Endodermal cell (in vitro differentiated cells): ENCODE measurements around the gene SSR3. TPM values are rescaled to one million over a fixed set of nuclear protein-coding genes. Genes with fewer than 3 reads are reported as not detected.

Experiments used
- DNase-seq: peaks from one replicate; pipeline ENCODE4 v3.0.0-alpha.2; 2017
- H3K27ac ChIP-seq: 2 replicates; pipeline ENCODE4 v1.5.1; 2013; ENCODE audit warnings: mild to moderate bottlenecking, low read depth, low read length, moderate library complexity
- H3K27me3 ChIP-seq: 2 replicates; pipeline ENCODE4 v1.6.1; 2013; ENCODE audit warnings: mild to moderate bottlenecking, low read length, moderate library complexity; ENCODE audit not compliant: insufficient read depth, control insufficient read depth, poor library complexity, severe bottlenecking
- H3K36me3 ChIP-seq: 2 replicates; pipeline ENCODE4 v1.7.0; 2013; ENCODE audit warnings: mild to moderate bottlenecking, low read length, moderate library complexity; ENCODE audit not compliant: control insufficient read depth, insufficient read depth
- H3K4me1 ChIP-seq: one replicate; pipeline ENCODE4 v1.7.0; 2013; ENCODE audit warnings: low read length; ENCODE audit not compliant: control insufficient read depth, insufficient read depth
- H3K4me3 ChIP-seq: 2 replicates; pipeline ENCODE4 v1.5.1; 2013; ENCODE audit warnings: mild to moderate bottlenecking, low read length, moderate library complexity
- H3K9ac ChIP-seq: 2 replicates; pipeline ENCODE4 v1.6.1; 2013; ENCODE audit warnings: mild to moderate bottlenecking, low read length, moderate library complexity; ENCODE audit not compliant: poor library complexity, severe bottlenecking; ENCODE audit errors: extremely low read depth
- H3K9me3 ChIP-seq: 2 replicates; pipeline ENCODE4 v1.6.1; 2013; ENCODE audit warnings: mild to moderate bottlenecking, low read length, moderate library complexity; ENCODE audit not compliant: control insufficient read depth
- H3K27ac Mint-ChIP-seq: 2 replicates; pipeline ENCODE4 v1.8.0; 2020; ENCODE audit warnings: mixed read lengths
- H3K27me3 Mint-ChIP-seq: 2 replicates; pipeline ENCODE4 v1.8.0; 2021; ENCODE audit warnings: mild to moderate bottlenecking, mixed read lengths; ENCODE audit not compliant: insufficient read depth
- H3K36me3 Mint-ChIP-seq: 2 replicates; pipeline ENCODE4 v1.8.0; 2020; ENCODE audit warnings: low read depth, mixed read lengths
- H3K4me1 Mint-ChIP-seq: 2 replicates; pipeline ENCODE4 v1.8.0; 2020; ENCODE audit warnings: mixed read lengths
- H3K4me3 Mint-ChIP-seq: 2 replicates; pipeline ENCODE4 v1.8.0; 2020; ENCODE audit warnings: mild to moderate bottlenecking, moderate library complexity, mixed read lengths
- H3K9me3 Mint-ChIP-seq: 2 replicates; pipeline ENCODE4 v1.8.0; 2020; ENCODE audit warnings: mild to moderate bottlenecking, mixed read lengths
- CTCF ChIP-seq: fragments of 200-600 bp; sonication (generic); conservative IDR thresholded peaks from 2 replicates; pipeline ENCODE4 v1.5.0; 2021; ENCODE audit warnings: antibody characterized with exemption, mild to moderate bottlenecking
- WGBS, 2 experiments: methylation state at CpG; one replicate each; pipeline versions ENCODE4 v1.1.5 to v1.1.7; 2013; ENCODE audit warnings: missing lambda C conversion rate in 2 of 2, mixed read lengths in 1 of 2; ENCODE audit not compliant: insufficient coverage in 1 of 2, insufficient read length in 1 of 2; 5-methylcytosine and 5-hydroxymethylcytosine counted together
- total RNA-seq, 2 donors: library from RNA; stranded (reverse); fragmentation: NEBNext Ultra II Directional in 1 of 2; extraction: Animal tissue kit (Norgen Biotek cat#: 25700) in 1 of 2; gene quantifications; 2 replicates in 1 of 2; 3 replicates in 1 of 2; pipeline ENCODE4 v1.2.1, GENCODE V29; 2021

The SSR3 gene
- total RNA-seq, 2 donors from 2014 or later = 187 to 200 TPM

DNA sequence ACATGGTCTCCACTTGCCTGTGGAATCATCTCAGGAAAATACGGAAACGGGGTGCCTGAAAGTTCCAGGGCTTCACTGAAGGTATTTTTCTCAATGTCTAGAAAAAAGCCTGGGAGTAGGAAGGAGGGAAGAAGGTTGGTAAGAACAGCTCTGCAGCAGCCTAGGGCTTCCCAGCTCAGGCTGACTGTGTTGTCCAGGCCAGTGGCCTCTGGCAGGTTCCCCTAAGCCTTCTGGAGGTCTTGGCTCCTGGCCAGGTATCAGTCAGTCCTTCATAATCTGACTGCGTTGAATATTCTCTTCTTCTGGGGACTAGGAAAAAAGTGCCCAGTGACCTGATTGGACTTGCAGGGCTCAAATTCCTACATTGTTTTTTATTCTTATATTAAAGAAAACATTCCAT, 38.6 kb downstream of the SSR3 start:
- H3K4me3 Mint-ChIP-seq = no peak overlapping the region
- no peak overlapping the region for H3K27ac Mint-ChIP-seq
- Histone ChIP-seq H3K36me3 (no peaks in the 10 kb centered on the region), H3K4me3 (no peak overlapping the region), H3K9ac (no peak overlapping the region), H3K4me1 (no peaks in the 10 kb centered on the region), H3K9me3 (no peaks in the 10 kb centered on the region), H3K27ac (no peak overlapping the region), H3K27me3 (no peaks in the 10 kb centered on the region)
- no peaks in the 10 kb centered on the region for H3K36me3 Mint-ChIP-seq
- H3K27me3 Mint-ChIP-seq = no peaks in the 10 kb centered on the region
- peaks cover 7% of the 10 kb centered on the region for H3K4me1 Mint-ChIP-seq
- 90 to 100% methylated on average over 2 to 3 of the region's 3 CpGs for WGBS, 2 experiments
- no peak for DNase-seq
- no peak for TF ChIP-seq CTCF
- H3K9me3 Mint-ChIP-seq = no peaks in the 10 kb centered on the region

- no peak overlapping the region for H3K9ac ChIP-seq
- no peak for TF ChIP-seq CTCF
- H3K36me3 ChIP-seq = no peaks in the 10 kb centered on the region
- no peaks in the 10 kb centered on the region for H3K27me3 Mint-ChIP-seq
- H3K4me1 Mint-ChIP-seq = peaks cover 9% of the 10 kb centered on the region
- H3K27me3 ChIP-seq = no peaks in the 10 kb centered on the region
- H3K27ac ChIP-seq = no peak overlapping the region
- H3K4me1 ChIP-seq = no peaks in the 10 kb centered on the region
- H3K9me3 Mint-ChIP-seq = no peaks in the 10 kb centered on the region
- no peaks in the 10 kb centered on the region for H3K9me3 ChIP-seq
- H3K4me3 ChIP-seq = no peak overlapping the region
- no peak for DNase-seq
- WGBS, 2 experiments = 78 to 91% methylated on average over 4 to 5 of the region's 5 CpGs
- H3K27ac Mint-ChIP-seq = no peak overlapping the region
- no peaks in the 10 kb centered on the region for H3K36me3 Mint-ChIP-seq
- H3K4me3 Mint-ChIP-seq = no peak overlapping the region
Measured at GRCh38 chr3:156513619-156514018, 41.3 kb downstream of the SSR3 start.

DNA sequence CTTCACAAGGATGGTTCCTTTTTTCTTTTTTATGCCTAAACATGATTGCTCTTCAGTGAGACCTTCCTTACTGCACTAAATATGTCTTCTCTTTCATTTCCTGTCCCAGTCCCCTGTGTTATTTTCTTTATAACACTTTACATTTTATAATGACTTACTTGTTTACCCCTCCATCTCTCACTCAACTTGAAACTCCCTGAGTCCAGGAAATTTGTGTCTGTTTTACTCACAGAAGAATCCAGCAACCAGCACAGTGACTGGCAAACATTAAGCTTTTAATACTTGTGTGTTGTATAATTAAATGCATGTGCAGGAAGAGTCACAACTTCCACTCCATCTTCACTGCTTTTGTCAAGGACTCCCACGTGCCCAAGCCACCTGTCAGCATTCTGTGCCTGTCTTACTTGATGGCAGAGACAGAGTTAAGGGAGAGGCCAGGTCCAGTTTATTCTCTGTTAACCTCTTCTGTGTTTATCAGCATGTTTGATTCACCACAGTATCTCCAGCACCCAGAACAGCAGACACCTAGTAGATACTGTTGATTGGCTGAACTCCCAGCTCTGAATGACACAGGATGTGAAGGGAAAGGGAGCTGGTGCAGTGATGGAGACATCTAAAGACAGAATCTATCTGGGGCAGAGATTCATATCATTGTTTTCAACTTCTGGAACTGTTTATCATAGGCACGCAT, 42.8 kb downstream of the SSR3 start:
- Mint-ChIP-seq H3K9me3 (no peaks in the 10 kb centered on the region), H3K4me3 (no peak overlapping the region), H3K4me1 (peaks cover 9% of the 10 kb centered on the region), H3K27me3 (no peaks in the 10 kb centered on the region), H3K36me3 (no peaks in the 10 kb centered on the region), H3K27ac (no peak overlapping the region)
- DNase-seq = no peak
- H3K9ac ChIP-seq = no peak overlapping the region
- H3K27ac ChIP-seq = no peak overlapping the region
- WGBS, 2 experiments = 88% methylated on average over 2 of the region's 2 CpGs; no CpG with 5 or more reads in 1 of the 2 experiments
- H3K4me3 ChIP-seq = no peak overlapping the region
- H3K36me3 ChIP-seq = no peaks in the 10 kb centered on the region
- H3K9me3 ChIP-seq = no peaks in the 10 kb centered on the region
- no peaks in the 10 kb centered on the region for H3K4me1 ChIP-seq
- no peaks in the 10 kb centered on the region for H3K27me3 ChIP-seq
- no peak for TF ChIP-seq CTCF
